ENCODE results near the gene EXOC6B.

Gene EXOC6B

GRCh38 chr2:72176281-72176680 is 649.6 kb downstream of the EXOC6B start:
- Mint-ChIP-seq H3K27me3 (no peaks in the 10 kb centered on the region), H3K9me3 (no peaks in the 10 kb centered on the region)
- ATAC-seq, result no peak

DNA sequence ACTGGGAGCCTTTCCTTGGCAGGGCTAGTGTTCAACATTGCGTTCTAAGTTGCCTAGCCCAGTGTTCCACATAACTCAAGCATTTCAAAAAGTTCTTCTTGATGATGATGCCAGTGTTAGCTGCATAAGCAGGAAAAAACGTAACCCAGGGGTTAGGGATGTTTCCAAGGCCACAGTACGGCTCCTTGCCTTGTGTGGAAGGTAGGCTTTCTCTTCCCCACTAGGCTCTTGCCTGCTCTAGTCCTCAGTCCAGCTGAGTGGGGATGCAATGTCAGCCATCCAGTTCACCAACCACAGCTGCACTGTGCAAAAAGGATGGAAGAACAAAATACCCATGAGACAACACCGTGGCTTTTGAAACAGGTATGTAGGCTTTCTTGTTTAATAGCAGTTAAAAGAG is 650.2 kb downstream of the EXOC6B start:
- H3K4me3 Mint-ChIP-seq, result no peak overlapping the region
- H3K27ac Mint-ChIP-seq, result no peak overlapping the region
- no peaks in the 10 kb centered on the region for H3K9me3 Mint-ChIP-seq
- ATAC-seq (no peak), DNase-seq (no peak)
- peaks cover 8% of the 10 kb centered on the region for H3K36me3 Mint-ChIP-seq (ENCODE audit: low read depth)
- H3K4me1 Mint-ChIP-seq, result no peaks in the 10 kb centered on the region
- no peaks in the 10 kb centered on the region for H3K27me3 Mint-ChIP-seq

More at GRCh38 chr2:72176281-72176680, 649.6 kb downstream of the EXOC6B start:
- peaks cover 8% of the 10 kb centered on the region for H3K36me3 Mint-ChIP-seq (ENCODE audit: low read depth)
- H3K27ac Mint-ChIP-seq, result no peak overlapping the region
- no peak overlapping the region for H3K4me3 Mint-ChIP-seq
- no peak for DNase-seq
- H3K4me1 Mint-ChIP-seq, result no peaks in the 10 kb centered on the region

DNA sequence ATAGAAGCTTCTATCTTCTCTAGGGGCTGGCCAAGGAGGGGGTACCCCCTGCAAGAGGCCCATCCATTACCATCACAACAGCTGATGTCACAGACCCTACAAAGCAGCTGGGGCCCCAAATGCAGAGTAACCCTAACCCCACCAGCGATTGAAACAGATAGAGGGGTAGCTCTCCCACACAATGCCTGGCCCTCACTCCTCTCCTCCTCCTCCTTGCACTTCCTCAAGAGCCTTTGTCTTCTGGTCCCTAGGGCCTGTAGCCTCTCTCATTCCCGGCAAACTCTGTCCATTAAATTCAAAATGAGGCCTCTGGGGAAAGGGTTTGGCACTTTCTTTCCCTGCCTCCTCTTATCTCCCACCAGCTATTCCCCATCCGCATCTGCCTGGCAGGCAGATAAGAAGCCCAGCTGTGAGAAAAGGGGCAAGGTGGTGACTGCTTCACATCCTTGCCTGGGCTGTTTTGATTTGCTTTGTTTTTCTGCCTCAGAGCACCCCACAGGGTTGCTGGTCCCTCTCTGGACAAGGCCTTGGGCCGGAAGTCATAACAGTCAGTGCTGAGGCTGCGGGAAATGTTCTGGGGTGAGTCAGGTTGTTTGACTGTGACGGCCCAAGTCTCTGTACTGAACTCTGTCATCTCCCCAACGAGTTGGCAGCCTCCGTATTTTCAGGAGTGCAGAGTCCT is 652.1 kb downstream of the EXOC6B start:
- H3K4me3 Mint-ChIP-seq, result no peak overlapping the region
- H3K27me3 Mint-ChIP-seq, result no peaks in the 10 kb centered on the region
- peaks cover 4% of the 10 kb centered on the region for H3K36me3 Mint-ChIP-seq (ENCODE audit: low read depth)
- no peaks in the 10 kb centered on the region for H3K9me3 Mint-ChIP-seq
- H3K4me1 Mint-ChIP-seq, result no peaks in the 10 kb centered on the region
- DNase-seq, result no peak
- no peak for ATAC-seq
- H3K27ac Mint-ChIP-seq, result no peak overlapping the region

DNA sequence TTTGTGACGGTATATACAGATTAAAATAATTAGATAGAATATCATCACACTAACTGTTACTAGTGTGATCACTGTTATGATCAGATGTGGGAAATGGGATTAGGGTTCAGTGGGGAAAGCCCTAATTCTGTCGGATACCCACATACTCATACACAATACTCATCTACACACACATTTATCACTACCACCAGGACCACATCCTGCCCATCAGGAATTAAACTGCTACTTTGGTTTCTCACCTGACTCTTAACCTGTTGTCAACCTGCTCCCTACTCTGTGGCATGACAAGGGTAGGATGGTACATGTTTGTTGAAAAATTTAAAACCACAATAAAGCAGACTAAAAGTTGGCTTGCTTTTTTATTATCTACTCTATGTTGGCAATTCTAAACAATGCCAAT is 653.4 kb downstream of the EXOC6B start:
- no peak overlapping the region for H3K4me3 Mint-ChIP-seq
- no peaks in the 10 kb centered on the region for H3K4me1 Mint-ChIP-seq
- DNase-seq (no peak), ATAC-seq (no peak)
- H3K27ac Mint-ChIP-seq, result no peak overlapping the region
- no peaks in the 10 kb centered on the region for H3K27me3 Mint-ChIP-seq
- H3K9me3 Mint-ChIP-seq, result no peaks in the 10 kb centered on the region
- no peaks in the 10 kb centered on the region for H3K36me3 Mint-ChIP-seq (ENCODE audit: low read depth)

- no peaks in the 10 kb centered on the region for H3K36me3 Mint-ChIP-seq (ENCODE audit: low read depth)
- H3K27me3 Mint-ChIP-seq, result peaks cover 5% of the 10 kb centered on the region
- H3K4me3 Mint-ChIP-seq, result no peak overlapping the region
- H3K4me1 Mint-ChIP-seq, result no peaks in the 10 kb centered on the region
- no peak overlapping the region for H3K27ac Mint-ChIP-seq
- no peak for ATAC-seq
- no peaks in the 10 kb centered on the region for H3K9me3 Mint-ChIP-seq
- DNase-seq, result no peak
Observed at GRCh38 chr2:72166279-72166678, 659.6 kb downstream of the EXOC6B start.

DNA sequence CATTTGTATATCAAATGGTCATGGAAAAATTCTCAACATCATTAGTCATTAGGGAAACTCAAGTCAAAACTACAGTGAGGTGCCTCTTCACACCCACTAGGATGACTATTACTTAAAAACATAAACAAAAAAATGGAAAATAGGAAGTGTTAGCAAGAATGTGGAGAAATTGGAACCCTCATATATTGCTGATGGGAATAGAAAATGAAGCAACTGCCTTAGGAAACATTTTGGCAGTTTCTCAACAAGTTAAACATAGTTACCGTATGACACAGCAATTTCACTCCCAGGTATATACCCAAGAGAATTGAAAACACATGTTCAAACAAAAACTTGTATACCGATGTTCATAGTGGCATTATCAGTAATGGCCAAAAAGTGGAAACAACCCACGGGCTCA is 660.0 kb downstream of the EXOC6B start:
- H3K4me1 Mint-ChIP-seq, result no peaks in the 10 kb centered on the region
- no peak overlapping the region for H3K4me3 Mint-ChIP-seq
- no peaks in the 10 kb centered on the region for H3K36me3 Mint-ChIP-seq (ENCODE audit: low read depth)
- H3K27me3 Mint-ChIP-seq, result peaks cover 7% of the 10 kb centered on the region
- H3K9me3 Mint-ChIP-seq, result no peaks in the 10 kb centered on the region
- no peak overlapping the region for H3K27ac Mint-ChIP-seq
- DNase-seq, result no peak
- no peak for ATAC-seq

- no peaks in the 10 kb centered on the region for H3K9me3 Mint-ChIP-seq
- no peak overlapping the region for H3K4me3 Mint-ChIP-seq
- no peaks in the 10 kb centered on the region for H3K36me3 Mint-ChIP-seq (ENCODE audit: low read depth)
- no peaks in the 10 kb centered on the region for H3K4me1 Mint-ChIP-seq
- H3K27me3 Mint-ChIP-seq, result peaks cover 24% of the 10 kb centered on the region
- DNase-seq (no peak), ATAC-seq (no peak)
- no peak overlapping the region for H3K27ac Mint-ChIP-seq
Observed at GRCh38 chr2:72162574-72162973, 663.3 kb downstream of the EXOC6B start.

- no peaks in the 10 kb centered on the region for H3K9me3 Mint-ChIP-seq
- no peak overlapping the region for H3K27ac Mint-ChIP-seq
- DNase-seq (no peak), ATAC-seq (no peak)
- H3K27me3 Mint-ChIP-seq, result peaks cover 32% of the 10 kb centered on the region
- no peaks in the 10 kb centered on the region for H3K4me1 Mint-ChIP-seq
- H3K4me3 Mint-ChIP-seq, result no peak overlapping the region
- no peaks in the 10 kb centered on the region for H3K36me3 Mint-ChIP-seq (ENCODE audit: low read depth)
Observed at GRCh38 chr2:72159211-72159993, 666.4 kb downstream of the EXOC6B start.

DNA sequence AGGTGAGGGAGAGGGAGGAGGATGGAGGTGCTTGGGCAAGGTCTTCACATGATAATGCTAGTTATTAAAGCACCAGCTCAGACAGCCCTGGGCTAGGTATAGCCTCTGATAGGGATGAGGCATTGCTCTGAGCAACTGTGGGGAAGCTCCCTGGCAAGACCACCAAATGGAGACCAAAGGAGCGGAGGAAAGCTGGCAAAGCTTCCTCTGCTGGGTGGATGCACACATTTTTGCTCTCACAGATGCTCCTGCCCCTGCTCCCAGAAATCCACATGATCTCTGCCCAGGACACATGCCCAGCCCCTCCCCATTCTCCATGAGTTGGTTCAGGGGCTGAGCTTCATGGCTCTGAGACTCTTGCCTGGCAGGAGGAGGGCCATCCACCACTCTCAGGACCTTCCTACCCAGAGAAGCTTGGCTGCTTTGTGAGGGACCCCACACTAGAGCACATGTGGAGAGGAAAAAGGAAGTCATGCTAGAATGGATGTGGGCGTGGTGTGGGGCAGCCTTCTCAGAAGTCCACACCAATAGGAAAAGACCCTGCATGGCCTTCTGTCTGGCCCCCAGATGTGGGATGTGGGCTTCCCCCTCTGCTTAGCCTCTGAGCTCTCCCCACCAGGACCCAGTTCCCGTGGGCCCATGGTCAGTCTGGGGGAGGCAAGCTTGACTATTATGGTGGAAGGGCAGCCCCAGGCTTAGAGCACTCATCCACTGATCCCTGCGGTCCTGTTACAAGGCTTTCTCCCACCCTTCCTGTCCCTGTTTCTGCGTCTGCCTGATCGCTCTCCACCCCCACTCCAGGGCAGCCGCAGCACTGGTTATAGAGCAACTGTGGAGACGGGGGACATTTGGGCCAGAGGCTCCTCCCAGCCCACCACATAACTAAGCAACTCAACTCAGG is 667.7 kb downstream of the EXOC6B start:
- H3K4me1 Mint-ChIP-seq, result no peaks in the 10 kb centered on the region

DNA sequence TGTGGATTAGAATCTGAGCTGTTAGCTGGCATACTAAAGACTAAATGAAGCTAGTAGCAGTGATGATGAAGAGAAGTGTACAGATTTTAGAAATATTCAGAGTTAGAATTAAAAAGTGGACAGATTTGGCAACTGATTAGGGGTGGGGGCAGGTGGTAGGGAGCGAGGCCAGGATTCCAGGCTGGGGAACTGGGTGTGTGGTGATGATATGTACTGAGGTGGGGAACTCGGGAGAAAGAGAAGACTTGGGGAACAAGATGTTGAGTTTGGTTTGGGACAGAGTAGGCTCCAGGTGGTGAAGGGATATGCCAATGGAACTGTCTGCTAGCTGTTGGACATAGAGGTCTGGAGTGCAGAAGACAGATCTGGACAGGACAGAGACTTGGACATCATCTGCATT is 669.0 kb downstream of the EXOC6B start:
- peaks cover 31% of the 10 kb centered on the region for H3K27me3 Mint-ChIP-seq

More for the DNA sequence above, 667.7 kb downstream of the EXOC6B start:
- no peak overlapping the region for H3K27ac Mint-ChIP-seq
- peaks cover 32% of the 10 kb centered on the region for H3K27me3 Mint-ChIP-seq
- H3K9me3 Mint-ChIP-seq, result no peaks in the 10 kb centered on the region
- H3K4me3 Mint-ChIP-seq, result no peak overlapping the region
- DNase-seq (no peak), ATAC-seq (no peak)
- H3K36me3 Mint-ChIP-seq (ENCODE audit: low read depth), result no peaks in the 10 kb centered on the region

DNA sequence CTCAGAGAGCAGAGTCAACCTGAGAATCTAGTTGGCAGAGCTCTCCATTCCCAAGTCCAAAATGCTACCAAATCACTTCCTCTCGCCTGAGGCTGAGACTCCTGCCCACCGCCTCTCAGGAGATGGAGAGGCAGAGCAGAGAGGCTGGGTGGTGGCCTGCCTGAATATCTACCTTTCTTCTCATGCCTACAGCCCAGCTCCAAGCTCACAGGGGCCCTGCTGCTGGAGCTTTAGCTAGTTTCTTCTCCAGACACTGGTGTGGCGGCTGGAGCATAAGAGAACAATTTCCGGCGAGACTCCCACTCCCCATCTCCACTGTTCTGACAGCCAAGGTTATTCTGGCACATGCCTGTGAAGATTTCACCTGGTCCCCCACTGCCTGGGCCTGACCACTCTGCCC is 670.1 kb downstream of the EXOC6B start:
- no peaks in the 10 kb centered on the region for H3K9me3 Mint-ChIP-seq
- peaks cover 37% of the 10 kb centered on the region for H3K27me3 Mint-ChIP-seq
- no peaks in the 10 kb centered on the region for H3K36me3 Mint-ChIP-seq (ENCODE audit: low read depth)
- H3K4me3 Mint-ChIP-seq, result no peak overlapping the region
- no peak overlapping the region for H3K27ac Mint-ChIP-seq
- ATAC-seq (no peak), DNase-seq (no peak)
- H3K4me1 Mint-ChIP-seq, result no peaks in the 10 kb centered on the region

More for the DNA sequence above, 669.0 kb downstream of the EXOC6B start:
- H3K27ac Mint-ChIP-seq, result no peak overlapping the region
- ATAC-seq (no peak), DNase-seq (no peak)
- no peaks in the 10 kb centered on the region for H3K36me3 Mint-ChIP-seq (ENCODE audit: low read depth)
- no peaks in the 10 kb centered on the region for H3K4me1 Mint-ChIP-seq
- no peaks in the 10 kb centered on the region for H3K9me3 Mint-ChIP-seq
- no peak overlapping the region for H3K4me3 Mint-ChIP-seq

- peaks cover 36% of the 10 kb centered on the region for H3K27me3 Mint-ChIP-seq
- H3K4me1 Mint-ChIP-seq, result peaks cover 2% of the 10 kb centered on the region
- H3K4me3 Mint-ChIP-seq, result no peak overlapping the region
- no peaks in the 10 kb centered on the region for H3K36me3 Mint-ChIP-seq (ENCODE audit: low read depth)
- no peaks in the 10 kb centered on the region for H3K9me3 Mint-ChIP-seq
- no peak for DNase-seq
- ATAC-seq, result no peak
- H3K27ac Mint-ChIP-seq, result no peak overlapping the region
Observed at GRCh38 chr2:72155151-72155550, 670.7 kb downstream of the EXOC6B start.

- Mint-ChIP-seq H3K4me3 (no peak overlapping the region), H3K27ac (no peak overlapping the region), H3K27me3 (peaks cover 37% of the 10 kb centered on the region), H3K36me3 (ENCODE audit: low read depth) (no peaks in the 10 kb centered on the region), H3K9me3 (no peaks in the 10 kb centered on the region), H3K4me1 (peaks cover 9% of the 10 kb centered on the region)
- DNase-seq, result no peak
- ATAC-seq, result no peak
Observed at GRCh38 chr2:72154386-72154975, 671.4 kb downstream of the EXOC6B start.

GRCh38 chr2:72153924-72154323 is 671.9 kb downstream of the EXOC6B start:
- Mint-ChIP-seq H3K36me3 (ENCODE audit: low read depth) (no peaks in the 10 kb centered on the region), H3K27ac (no peak overlapping the region), H3K27me3 (peaks cover 40% of the 10 kb centered on the region), H3K9me3 (no peaks in the 10 kb centered on the region), H3K4me1 (peaks cover 14% of the 10 kb centered on the region), H3K4me3 (no peak overlapping the region)
- DNase-seq (no peak), ATAC-seq (no peak)

All from activated naive CD8-positive, alpha-beta T cell treated with anti-CD3 and anti-CD28 coated beads, Interleukin-2, amount 50 U/mL, for 24 hours (primary cell).